Ectodermal cell (in vitro differentiated cells): ENCODE results near the gene B3GNT7.
"Not testable (repeated sequence)": the region's sequence is repeated elsewhere in the genome, so short reads cannot be mapped to it uniquely, and the experiment has no call there.

ENCODE experiments used
- H3K27ac ChIP-seq: 2 replicates; pipeline ENCODE4 v1.7.0; 2013; ENCODE audit warnings: mild to moderate bottlenecking, low read depth, low read length; ENCODE audit not compliant: insufficient read depth, poor library complexity, severe bottlenecking
- H3K27me3 ChIP-seq: 2 replicates; pipeline ENCODE4 v1.7.0; 2013; ENCODE audit warnings: mild to moderate bottlenecking, low read length; ENCODE audit not compliant: insufficient read depth, control insufficient read depth, poor library complexity, severe bottlenecking
- H3K36me3 ChIP-seq: one replicate; pipeline ENCODE4 v1.7.0; 2013; ENCODE audit warnings: low read length; ENCODE audit not compliant: control insufficient read depth, insufficient read depth
- H3K4me1 ChIP-seq: one replicate; pipeline ENCODE4 v1.7.0; 2013; ENCODE audit warnings: low read length; ENCODE audit not compliant: control insufficient read depth, insufficient read depth
- H3K4me3 ChIP-seq: 2 replicates; pipeline ENCODE4 v1.7.0; 2013; ENCODE audit warnings: low read depth, low read length, control low read depth; ENCODE audit not compliant: insufficient read depth
- H3K9me3 ChIP-seq: 2 replicates; pipeline ENCODE4 v1.7.0; 2013; ENCODE audit warnings: mild to moderate bottlenecking, low read length, moderate library complexity; ENCODE audit not compliant: control insufficient read depth
- WGBS, 2 experiments: methylation state at CpG; one replicate each; pipeline ENCODE4 v1.1.7; 2013; ENCODE audit warnings: missing lambda C conversion rate in 2 of 2; 5-methylcytosine and 5-hydroxymethylcytosine counted together

B3GNT7 gene

DNA sequence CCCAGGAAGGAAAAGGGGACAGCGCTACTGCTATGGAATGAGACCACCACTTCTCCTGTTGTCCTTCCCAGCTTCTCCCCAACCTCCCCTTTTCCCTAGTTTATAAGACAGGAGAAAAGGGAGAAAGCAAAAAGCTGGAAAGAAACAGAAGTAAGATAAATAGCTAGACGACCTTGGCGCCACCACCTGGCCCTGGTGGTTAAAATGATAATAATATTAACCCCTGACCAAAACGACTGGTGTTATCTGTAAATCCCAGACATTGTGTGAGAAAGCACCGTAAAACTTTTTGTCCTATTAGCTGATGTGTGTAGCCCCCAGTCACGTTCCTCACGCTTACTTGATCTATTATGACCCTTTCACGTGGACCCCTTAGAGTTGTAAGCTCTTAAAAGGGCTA is 5.2 kb downstream of the B3GNT7 start:
- not testable (repeated sequence) for H3K27ac ChIP-seq, H3K4me1 ChIP-seq, H3K9me3 ChIP-seq, H3K36me3 ChIP-seq, H3K4me3 ChIP-seq
- H3K27me3 ChIP-seq, result peaks cover 20% of the 10 kb centered on the region
- WGBS, 2 experiments, result 71 to 81% methylated on average over 6 to 7 of the region's 8 CpGs

DNA sequence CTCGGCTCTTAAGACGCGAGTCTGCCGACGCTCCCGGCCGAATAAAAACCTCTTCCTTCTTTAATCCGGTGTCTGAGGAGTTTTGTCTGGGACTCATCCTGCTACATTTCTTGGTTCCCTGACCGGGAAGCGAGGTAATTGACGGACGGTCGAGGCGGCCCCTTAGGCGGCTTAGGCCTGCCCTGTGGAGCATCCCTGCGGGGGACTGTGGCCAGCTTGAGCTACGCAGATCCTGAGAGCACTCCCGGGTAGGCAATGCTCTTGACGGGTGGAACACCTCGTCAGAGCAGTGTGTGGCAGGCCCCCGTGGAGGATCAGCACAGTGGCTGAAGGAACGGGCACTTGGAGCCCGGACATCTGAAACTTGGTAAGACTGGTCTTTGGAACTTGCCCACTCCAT is 5.6 kb downstream of the B3GNT7 start:
- H3K4me3 ChIP-seq, H3K36me3 ChIP-seq, H3K27ac ChIP-seq, H3K9me3 ChIP-seq, H3K4me1 ChIP-seq: not testable (repeated sequence)
- H3K27me3 ChIP-seq, result peaks cover 16% of the 10 kb centered on the region
- 70 to 77% methylated on average over 23 of the region's 23 CpGs for whole genome bisulfite sequencing, 2 experiments

DNA sequence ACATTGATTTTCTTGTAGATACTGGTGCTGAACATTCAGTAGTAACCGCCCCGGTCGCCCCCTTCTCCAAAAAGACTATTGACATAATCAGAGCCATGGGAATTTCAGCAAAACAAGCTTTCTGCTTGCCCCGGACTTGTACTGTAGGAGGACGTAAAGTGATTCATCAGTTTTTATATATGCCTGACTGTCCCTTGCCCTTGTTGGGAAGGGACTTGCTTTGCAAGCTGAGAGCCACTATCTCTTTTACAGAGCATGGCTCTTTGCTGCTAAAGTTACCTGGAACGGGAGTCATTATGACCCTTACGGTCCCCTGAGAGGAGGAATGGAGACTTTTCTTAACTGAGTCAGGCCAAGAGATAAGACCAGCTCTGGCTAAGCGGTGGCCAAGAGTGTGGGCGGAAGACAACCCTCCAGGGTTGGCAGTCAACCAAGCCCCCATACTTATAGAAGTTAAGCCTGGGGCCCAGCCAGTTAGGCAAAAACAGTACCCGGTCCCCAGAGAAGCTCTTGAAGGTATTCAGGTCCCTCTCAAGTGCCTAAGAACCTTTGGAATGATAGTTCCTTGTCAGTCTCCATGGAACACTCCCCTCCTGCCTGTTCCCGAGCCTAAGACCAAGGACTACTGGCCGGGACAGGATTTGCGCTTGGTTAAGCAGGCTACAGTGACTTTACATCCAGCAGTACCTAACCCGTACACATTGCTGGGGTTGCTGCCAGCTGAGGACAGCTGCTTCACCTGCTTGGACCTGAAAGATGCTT is 8.1 kb downstream of the B3GNT7 start:
- not testable (repeated sequence) for H3K27me3 ChIP-seq, H3K9me3 ChIP-seq, H3K27ac ChIP-seq, H3K36me3 ChIP-seq, H3K4me1 ChIP-seq, H3K4me3 ChIP-seq
- WGBS, 2 experiments, result 93 to 94% methylated on average over 14 of the region's 14 CpGs

- 92 to 94% methylated on average over 16 of the region's 16 CpGs for WGBS, 2 experiments
Observed at GRCh38 chr2:231404183-231404578, 8.7 kb downstream of the B3GNT7 start.

GRCh38 chr2:231405601-231406367 is 10.3 kb downstream of the B3GNT7 start:
- not testable (repeated sequence) for H3K9me3 ChIP-seq, H3K27me3 ChIP-seq, H3K4me3 ChIP-seq, H3K27ac ChIP-seq, H3K36me3 ChIP-seq, H3K4me1 ChIP-seq
- WGBS, 2 experiments, result 53% methylated on average over 13 to 14 of the region's 16 CpGs

More at GRCh38 chr2:231404183-231404578, 8.7 kb downstream of the B3GNT7 start:
- H3K4me1 ChIP-seq, H3K27ac ChIP-seq, H3K4me3 ChIP-seq, H3K27me3 ChIP-seq, H3K36me3 ChIP-seq, H3K9me3 ChIP-seq: not testable (repeated sequence)

GRCh38 chr2:231407686-231408085 is 12.2 kb downstream of the B3GNT7 start:
- peaks cover 13% of the 10 kb centered on the region for H3K27me3 ChIP-seq
- H3K4me3 ChIP-seq, H3K27ac ChIP-seq, H3K4me1 ChIP-seq, H3K36me3 ChIP-seq, H3K9me3 ChIP-seq: not testable (repeated sequence)
- 92 to 97% methylated on average over 5 of the region's 5 CpGs for WGBS, 2 experiments

GRCh38 chr2:231408304-231408703 is 12.8 kb downstream of the B3GNT7 start:
- 92 to 95% methylated on average over 8 of the region's 9 CpGs for WGBS, 2 experiments

GRCh38 chr2:231409776-231410175 is 14.3 kb downstream of the B3GNT7 start:
- 95 to 97% methylated on average over 5 of the region's 5 CpGs for WGBS, 2 experiments
- no peak overlapping the region for H3K27ac ChIP-seq
- no peaks in the 10 kb centered on the region for H3K9me3 ChIP-seq
- no peaks in the 10 kb centered on the region for H3K36me3 ChIP-seq
- H3K4me3 ChIP-seq, result no peak overlapping the region
- H3K4me1 ChIP-seq, result no peaks in the 10 kb centered on the region
- H3K27me3 ChIP-seq, result peaks cover 13% of the 10 kb centered on the region

More at GRCh38 chr2:231408304-231408703, 12.8 kb downstream of the B3GNT7 start:
- H3K9me3 ChIP-seq, H3K4me1 ChIP-seq, H3K4me3 ChIP-seq, H3K36me3 ChIP-seq, H3K27ac ChIP-seq: not testable (repeated sequence)
- H3K27me3 ChIP-seq, result peaks cover 13% of the 10 kb centered on the region

GRCh38 chr2:231410293-231411004 is 14.9 kb downstream of the B3GNT7 start:
- Histone ChIP-seq H3K9me3 (no peaks in the 10 kb centered on the region), H3K27ac (no peak overlapping the region), H3K27me3 (peaks cover 13% of the 10 kb centered on the region), H3K4me1 (no peaks in the 10 kb centered on the region), H3K36me3 (no peaks in the 10 kb centered on the region), H3K4me3 (no peak overlapping the region)
- WGBS, 2 experiments, result 44 to 51% methylated on average over 6 of the region's 6 CpGs

GRCh38 chr2:231411237-231411636 is 15.7 kb downstream of the B3GNT7 start:
- no peak overlapping the region for H3K27ac ChIP-seq
- no peaks in the 10 kb centered on the region for H3K9me3 ChIP-seq
- peak overlapping the region; percentile 63 for H3K4me3 ChIP-seq
- peaks cover 13% of the 10 kb centered on the region for H3K27me3 ChIP-seq
- no peaks in the 10 kb centered on the region for H3K36me3 ChIP-seq
- no peaks in the 10 kb centered on the region for H3K4me1 ChIP-seq
- 21 to 29% methylated on average over 3 of the region's 3 CpGs for WGBS, 2 experiments
